SK-N-MC (cell line): Measurements from ENCODE around the gene MCRIP1.

Source experiments
- EZH2 ChIP-seq: fragments of 200-600 bp; sonication (generic); IDR thresholded peaks from one replicate; pipeline ENCODE4 v1.6.1; 2017; ENCODE audit warnings: antibody characterized with exemption
- FOXP2 ChIP-seq: optimal IDR thresholded peaks from 2 replicates; pipeline ENCODE3; 2011; ENCODE audit warnings: mild to moderate bottlenecking, moderate library complexity; ENCODE audit not compliant: insufficient read depth; ENCODE audit errors: extremely low read length, control extremely low read depth
- POLR2AphosphoS5 ChIP-seq: IDR thresholded peaks from 2 replicates; pipeline ENCODE4 v1.6.1; 2012; ENCODE audit warnings: mild to moderate bottlenecking, low read depth, low read length, borderline replicate concordance

- TF ChIP-seq POLR2AphosphoS5 (no peak), EZH2 (no peak), FOXP2 (no peak)
These were observed 9.9 kb downstream of the MCRIP1 start for GRCh38 chr17:81822996-81823819.
